SH-SY5Y (cell line): ENCODE measurements around the gene MAB21L2.

Experiments used
- GATA2 ChIP-seq: IDR thresholded peaks from 2 replicates; pipeline ENCODE4 v1.6.1; 2011; ENCODE audit warnings: mild to moderate bottlenecking, low read depth, low read length
- GATA3 ChIP-seq: IDR thresholded peaks from 2 replicates; pipeline ENCODE4 v1.6.1; 2011; ENCODE audit warnings: low read depth, mild to moderate bottlenecking, low read length, moderate library complexity

The MAB21L2 gene

DNA sequence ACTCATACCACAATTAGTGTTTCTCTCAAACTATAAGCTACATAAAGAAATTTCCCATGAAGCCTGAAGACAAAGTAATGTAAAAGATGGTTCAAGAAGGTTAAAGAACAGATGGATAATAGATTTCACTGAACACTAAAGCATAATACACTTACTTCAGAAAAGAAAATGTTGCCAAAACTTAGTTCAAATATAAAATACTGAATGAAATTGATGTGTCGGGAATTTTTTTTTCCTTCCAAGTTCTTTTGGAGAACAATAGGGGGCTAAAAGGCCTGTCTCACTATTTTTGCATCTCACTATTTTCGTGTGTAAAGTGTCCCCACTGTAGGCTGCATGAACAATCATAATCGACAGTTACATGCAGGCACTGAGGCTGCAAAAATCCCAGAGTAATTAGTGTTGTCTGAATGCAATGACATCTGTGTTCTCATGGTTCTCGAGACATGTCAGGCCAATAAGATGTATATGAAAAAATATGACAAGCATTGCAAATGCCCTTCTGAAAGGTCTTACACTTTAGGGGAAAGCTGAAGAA, 11.9 kb upstream of the MAB21L2 start:
- TF ChIP-seq GATA3 (no peak), GATA2 (no peak)

DNA sequence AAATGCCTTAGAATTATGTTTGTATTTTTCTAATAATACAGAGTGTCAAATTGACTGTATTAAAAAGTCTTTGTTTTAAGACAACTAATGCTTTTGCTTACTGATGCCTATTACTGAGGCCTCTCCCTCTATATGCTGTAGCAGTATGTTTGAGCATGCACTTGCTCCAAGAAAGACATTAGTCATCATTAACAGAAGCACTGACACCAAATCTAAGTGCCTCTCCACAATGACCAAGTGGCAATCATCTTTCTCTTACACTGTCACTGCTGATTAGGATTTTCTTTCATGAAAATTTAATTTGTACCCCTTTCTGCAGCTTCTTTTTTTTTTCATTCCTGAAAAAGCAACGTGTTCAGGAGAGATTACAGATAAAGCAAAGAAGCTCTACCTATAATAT, 11.1 kb upstream of the MAB21L2 start:
- TF ChIP-seq GATA2, result no peak
- TF ChIP-seq GATA3, result no peak

- TF ChIP-seq GATA2 (no peak), GATA3 (no peak)
Measured at GRCh38 chr4:150572704-150573504, 9.0 kb upstream of the MAB21L2 start.

DNA sequence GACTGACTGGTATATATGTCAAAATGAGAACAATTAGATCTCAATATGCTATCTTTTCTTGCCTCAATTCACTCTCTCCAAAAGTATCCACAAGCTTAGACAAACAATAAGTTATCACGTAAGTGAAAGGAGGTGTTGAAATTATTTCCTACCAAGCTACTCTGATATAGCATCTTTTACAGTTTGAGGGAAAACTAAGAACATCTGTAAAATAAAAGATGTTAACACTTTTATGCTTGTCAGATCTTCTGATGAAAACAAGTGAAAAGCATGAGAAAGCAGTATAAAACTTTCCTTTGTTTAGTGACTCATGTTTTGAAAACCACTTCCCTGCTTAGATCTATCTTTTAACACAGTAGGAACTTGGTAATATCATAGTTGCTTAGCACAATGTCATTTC, 8.4 kb upstream of the MAB21L2 start:
- no peak for TF ChIP-seq GATA2
- TF ChIP-seq GATA3, result no peak

- no peak for TF ChIP-seq GATA3
- no peak for TF ChIP-seq GATA2
Measured at GRCh38 chr4:150574678-150575077, 7.3 kb upstream of the MAB21L2 start.

DNA sequence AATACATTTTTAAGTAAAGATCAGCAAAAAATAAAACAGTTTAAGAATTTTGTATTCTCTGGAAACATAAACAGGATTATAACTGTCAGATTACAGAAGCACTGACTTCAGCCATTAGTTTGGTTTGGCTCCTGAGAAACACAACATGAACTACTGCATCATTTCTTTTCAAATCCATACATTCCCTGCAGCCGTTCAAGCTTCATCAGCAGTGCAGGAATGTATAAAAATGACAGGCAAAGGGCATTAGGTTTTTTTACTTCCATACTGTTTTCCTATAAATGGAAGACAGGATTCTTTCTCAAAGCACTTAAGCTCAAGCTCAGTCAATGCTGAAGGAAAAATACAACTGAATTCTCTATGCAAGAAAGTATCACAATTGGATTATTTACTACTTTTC, 4.2 kb upstream of the MAB21L2 start:
- TF ChIP-seq GATA2 (no peak), GATA3 (no peak)

DNA sequence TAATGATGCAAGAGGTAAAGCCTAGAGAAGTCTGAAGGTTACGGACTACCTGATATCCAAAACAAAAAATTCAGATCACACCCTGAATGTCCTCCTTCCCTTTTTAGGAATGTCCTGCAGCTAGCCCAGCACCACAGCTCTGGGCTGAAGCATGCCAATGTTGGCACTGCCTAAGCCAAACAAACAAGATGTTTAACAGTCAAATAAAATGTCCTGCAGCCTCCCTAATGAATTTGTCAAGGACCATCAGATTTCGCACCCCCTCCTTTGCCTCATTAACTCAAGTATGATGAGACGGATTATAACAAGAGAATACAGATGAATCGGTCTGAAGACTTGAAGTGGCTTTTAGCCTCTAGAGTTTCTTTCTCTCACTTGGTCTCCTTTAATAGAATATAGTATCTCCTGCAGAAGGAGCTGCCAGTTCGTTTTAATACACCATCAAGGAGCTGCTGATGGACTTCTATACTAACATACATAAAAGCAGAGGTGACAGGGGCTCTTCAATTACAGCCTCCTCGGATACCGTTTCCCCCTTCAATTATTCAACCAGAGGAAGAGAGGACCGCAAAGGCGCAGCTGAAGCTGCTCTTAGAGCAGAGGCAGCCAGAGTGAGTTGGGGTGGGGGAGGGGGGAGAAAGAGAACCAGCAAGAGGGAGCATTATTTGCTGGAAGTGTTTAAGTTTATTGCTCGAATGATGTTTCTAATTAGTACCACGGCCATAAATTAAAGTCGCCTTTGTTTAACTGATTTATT, 3.0 kb upstream of the MAB21L2 start:
- no peak for TF ChIP-seq GATA2
- TF ChIP-seq GATA3, result no peak

DNA sequence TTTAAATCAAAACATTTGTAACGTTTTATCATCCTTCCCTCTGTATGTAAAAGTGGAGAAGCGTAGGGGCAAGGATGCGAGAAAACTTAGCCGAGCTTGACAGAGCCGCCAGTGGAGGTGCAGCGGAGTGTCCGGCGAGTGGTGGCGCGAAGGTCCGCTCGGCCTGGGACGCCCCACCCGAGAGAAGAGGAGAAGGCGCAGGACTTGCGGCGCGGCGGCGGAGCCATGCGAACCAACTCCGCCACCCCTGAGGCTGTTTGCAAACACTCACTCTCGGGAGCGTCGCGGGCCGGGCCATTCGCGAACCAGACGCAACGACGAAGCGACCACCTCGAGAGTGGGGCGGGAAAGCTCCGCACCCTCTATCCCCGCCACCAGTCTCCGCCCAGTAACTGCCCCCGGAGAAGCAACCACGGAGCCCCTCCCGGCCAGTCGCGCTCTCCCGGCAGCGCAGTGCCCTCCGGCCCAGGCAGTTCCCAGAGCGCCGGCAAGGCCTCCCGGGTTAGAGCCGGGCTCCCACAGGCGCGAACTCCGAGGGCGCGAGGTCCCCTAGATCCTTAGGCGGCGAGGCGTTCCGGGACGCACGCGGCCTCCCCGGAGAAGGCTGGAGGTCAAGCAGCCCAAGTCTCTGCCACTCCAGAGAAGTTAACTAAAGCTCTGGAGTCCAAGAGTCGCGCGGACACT, 2.3 kb upstream of the MAB21L2 start:
- no peak for TF ChIP-seq GATA3

DNA sequence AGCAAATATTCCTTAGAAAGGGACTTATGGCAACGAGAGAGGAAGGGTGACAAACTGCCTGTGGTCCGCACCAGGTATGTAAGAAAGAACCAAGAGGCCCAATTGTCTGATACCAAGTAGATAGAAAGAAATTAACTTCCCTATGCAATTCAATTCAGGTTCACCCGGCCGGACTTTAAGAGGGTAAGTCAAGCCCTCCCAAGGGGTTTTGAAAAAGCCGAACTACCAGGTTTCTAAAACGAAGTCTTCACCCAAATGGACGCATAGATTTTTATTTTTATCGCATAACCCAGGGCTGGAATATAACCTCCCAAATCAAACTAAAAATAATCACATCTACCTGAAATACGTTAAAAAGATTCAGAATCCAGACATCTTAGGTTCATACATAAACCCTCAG, 1.6 kb upstream of the MAB21L2 start:
- TF ChIP-seq GATA3 (no peak), GATA2 (no peak)

- no peak for TF ChIP-seq GATA2
- TF ChIP-seq GATA3, result no peak
Measured at GRCh38 chr4:150581056-150581605, 820 bp upstream of the MAB21L2 start.

DNA sequence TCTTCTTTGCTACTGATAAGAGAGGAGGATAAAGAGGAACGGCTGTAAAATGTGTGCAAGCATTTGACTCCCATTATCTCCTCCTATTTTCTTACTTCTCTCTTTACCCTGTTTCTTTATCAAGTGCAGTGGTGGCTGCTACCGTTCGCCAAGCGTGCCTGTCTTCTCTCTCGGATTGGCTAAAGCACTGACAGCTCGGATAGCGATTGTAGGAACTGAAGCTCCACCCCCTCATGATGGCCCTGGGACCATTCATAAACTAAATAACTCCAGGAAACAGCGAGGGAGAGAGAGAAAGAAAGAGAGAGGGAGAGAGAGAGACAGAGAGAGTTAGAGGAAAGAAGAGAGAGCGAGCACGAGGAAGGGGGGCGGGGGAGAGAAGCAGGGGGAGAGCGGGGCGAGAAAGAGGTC, 305 bp upstream of the MAB21L2 start:
- no peak for TF ChIP-seq GATA3

DNA sequence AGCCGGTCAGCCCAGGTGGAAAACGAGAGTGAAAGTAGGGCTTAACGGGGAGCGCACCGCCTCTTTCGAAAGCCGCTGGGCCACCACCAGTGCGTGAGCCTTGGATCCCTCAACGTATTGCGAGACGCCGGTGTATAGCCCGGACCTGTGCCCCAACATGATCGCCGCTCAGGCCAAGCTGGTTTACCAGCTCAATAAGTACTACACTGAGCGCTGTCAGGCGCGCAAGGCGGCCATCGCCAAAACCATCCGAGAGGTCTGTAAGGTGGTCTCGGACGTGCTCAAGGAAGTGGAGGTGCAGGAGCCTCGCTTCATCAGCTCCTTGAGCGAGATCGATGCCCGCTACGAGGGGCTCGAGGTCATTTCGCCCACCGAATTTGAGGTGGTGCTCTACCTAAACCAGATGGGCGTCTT, 929 bp downstream of the MAB21L2 start:
- TF ChIP-seq GATA2 (no peak), GATA3 (no peak)

GRCh38 chr4:150583287-150584110, 1.5 kb downstream of the MAB21L2 start:
- TF ChIP-seq GATA2 (no peak), GATA3 (no peak)

DNA sequence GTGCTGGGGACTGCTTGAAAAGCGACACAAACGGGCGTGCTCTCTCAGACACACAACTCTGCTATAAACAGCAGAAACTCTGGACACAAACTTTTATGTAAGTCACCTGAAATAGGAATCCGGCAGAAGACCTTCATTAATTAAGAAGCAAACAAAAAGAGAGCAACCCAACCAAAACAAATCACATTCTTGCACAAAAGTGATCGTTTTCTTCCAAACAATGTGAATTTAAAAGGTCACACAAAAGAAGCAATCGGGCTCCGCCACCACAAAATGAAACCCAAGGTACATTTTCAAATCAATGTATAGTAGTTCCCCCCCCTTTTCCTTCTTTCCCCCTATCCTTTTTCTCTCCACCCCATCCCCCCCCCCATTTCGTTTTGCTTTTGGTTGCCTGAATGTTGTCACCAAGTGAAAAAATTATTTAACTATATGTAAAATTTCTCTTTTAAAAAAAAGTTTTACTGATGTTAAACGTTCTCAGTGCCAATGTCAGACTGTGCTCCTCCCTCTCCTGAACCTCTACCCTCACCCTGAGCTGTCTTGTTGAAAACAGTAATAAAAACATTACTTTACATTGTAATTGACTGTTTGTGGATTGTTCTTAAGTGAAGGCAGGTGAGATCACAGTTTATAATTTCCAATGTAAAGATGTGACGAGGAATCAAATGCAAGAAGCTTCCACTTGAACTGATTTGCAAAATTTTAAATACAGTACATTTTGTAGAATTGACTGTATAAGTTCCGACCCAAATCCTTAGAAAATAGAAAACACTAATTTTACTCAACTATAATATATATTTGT, 2.4 kb downstream of the MAB21L2 start:
- TF ChIP-seq GATA2, result no peak
- TF ChIP-seq GATA3, result no peak
